Measurements from ENCODE around the gene CAV2.
"Not testable (repeated sequence)": the region's sequence is repeated elsewhere in the genome, so short reads cannot be mapped to it uniquely, and the experiment has no call there.

The CAV2 gene

GRCh38 chr7:116499168-116500077 is at the start of gene CAV2:
Gene CAV2 (plus strand): TSS chr7:116499738. CDS start chr7:116499782, 44 bp downstream.
- DNase-seq (ENCODE audit: low read depth in 2 of 2): no peak

- DNase-seq (ENCODE audit: low read depth in 2 of 2): no peak
These were observed 49.6 kb upstream of the CAV2 start for GRCh38 chr7:116449950-116450349.

- DNase-seq (ENCODE audit: low read depth in 2 of 2): no peak
These were observed 47.4 kb upstream of the CAV2 start for GRCh38 chr7:116451957-116452729.

- no peak for DNase-seq (ENCODE audit: low read depth in 2 of 2)
These were observed 45.2 kb upstream of the CAV2 start for GRCh38 chr7:116454377-116454776.

- no peak for DNase-seq (ENCODE audit: low read depth in 2 of 2)
These were observed 44.5 kb upstream of the CAV2 start for GRCh38 chr7:116455009-116455408.

GRCh38 chr7:116455499-116455898 is 44.0 kb upstream of the CAV2 start:
- DNase-seq (ENCODE audit: low read depth in 2 of 2): no peak

GRCh38 chr7:116461500-116461899 is 38.0 kb upstream of the CAV2 start:
- DNase-seq (ENCODE audit: low read depth in 2 of 2): no peak

- no peak for DNase-seq (ENCODE audit: low read depth in 2 of 2)
These were observed 35.6 kb upstream of the CAV2 start for GRCh38 chr7:116463956-116464355.

GRCh38 chr7:116464375-116464774 is 35.2 kb upstream of the CAV2 start:
- no peak for DNase-seq (ENCODE audit: low read depth in 2 of 2)

- no peak for DNase-seq (ENCODE audit: low read depth in 2 of 2)
These were observed 34.4 kb upstream of the CAV2 start for GRCh38 chr7:116465125-116465524.

- no peak for DNase-seq (ENCODE audit: low read depth in 2 of 2)
These were observed 31.0 kb upstream of the CAV2 start for GRCh38 chr7:116468534-116468933.

- no peak for DNase-seq (ENCODE audit: low read depth in 2 of 2)
These were observed 21.9 kb upstream of the CAV2 start for GRCh38 chr7:116477625-116478024.

GRCh38 chr7:116478834-116479233 is 20.7 kb upstream of the CAV2 start:
- no peak for DNase-seq (ENCODE audit: low read depth in 2 of 2)

GRCh38 chr7:116483271-116483942 is 16.1 kb upstream of the CAV2 start:
- no peak for DNase-seq (ENCODE audit: low read depth in 2 of 2)

GRCh38 chr7:116484389-116484788 is 15.1 kb upstream of the CAV2 start:
- DNase-seq (ENCODE audit: low read depth in 2 of 2): not testable (repeated sequence)

- no peak for DNase-seq (ENCODE audit: low read depth in 2 of 2)
These were observed 11.5 kb upstream of the CAV2 start for GRCh38 chr7:116487907-116488521.

GRCh38 chr7:116490351-116490750 is 9.2 kb upstream of the CAV2 start:
- no peak for DNase-seq (ENCODE audit: low read depth in 2 of 2)

- no peak for DNase-seq (ENCODE audit: low read depth in 2 of 2)
These were observed 7.5 kb upstream of the CAV2 start for GRCh38 chr7:116491887-116492653.

- no peak for DNase-seq (ENCODE audit: low read depth in 2 of 2)
These were observed 6.9 kb upstream of the CAV2 start for GRCh38 chr7:116492654-116493109.

- DNase-seq (ENCODE audit: low read depth in 2 of 2): no peak
These were observed 6.1 kb upstream of the CAV2 start for GRCh38 chr7:116493449-116493848.

- no peak for DNase-seq (ENCODE audit: low read depth in 2 of 2)
These were observed 5.1 kb upstream of the CAV2 start for GRCh38 chr7:116494472-116494871.

Measured in stimulated activated CD8-positive, alpha-beta memory T cell treated with anti-CD3 and anti-CD28 coated beads, Interleukin-7, amount 100 ng/mL, for 4 hours (primary cell).